ENCODE data around the gene DES.

DNA sequence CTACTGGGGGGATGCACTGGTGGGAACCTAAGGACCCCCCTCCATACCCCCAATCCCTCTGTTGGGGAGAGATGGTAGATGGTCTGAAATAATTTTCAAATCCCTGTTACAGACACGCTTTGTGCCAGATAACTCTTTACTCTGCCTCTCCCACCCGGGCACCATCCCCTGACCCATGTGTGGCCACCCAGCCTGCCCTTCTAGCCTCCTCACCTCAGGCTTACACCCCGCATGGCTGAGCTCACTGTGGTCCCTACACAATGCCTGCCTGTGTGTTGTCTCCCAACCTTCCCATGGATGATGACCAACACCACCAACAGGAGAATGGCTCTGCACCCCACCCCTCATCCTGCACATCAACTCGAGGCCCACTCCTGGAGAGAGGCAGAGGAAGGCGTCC lies 31.4 kb downstream of the DES start:
- TF ChIP-seq, protein P1, sequence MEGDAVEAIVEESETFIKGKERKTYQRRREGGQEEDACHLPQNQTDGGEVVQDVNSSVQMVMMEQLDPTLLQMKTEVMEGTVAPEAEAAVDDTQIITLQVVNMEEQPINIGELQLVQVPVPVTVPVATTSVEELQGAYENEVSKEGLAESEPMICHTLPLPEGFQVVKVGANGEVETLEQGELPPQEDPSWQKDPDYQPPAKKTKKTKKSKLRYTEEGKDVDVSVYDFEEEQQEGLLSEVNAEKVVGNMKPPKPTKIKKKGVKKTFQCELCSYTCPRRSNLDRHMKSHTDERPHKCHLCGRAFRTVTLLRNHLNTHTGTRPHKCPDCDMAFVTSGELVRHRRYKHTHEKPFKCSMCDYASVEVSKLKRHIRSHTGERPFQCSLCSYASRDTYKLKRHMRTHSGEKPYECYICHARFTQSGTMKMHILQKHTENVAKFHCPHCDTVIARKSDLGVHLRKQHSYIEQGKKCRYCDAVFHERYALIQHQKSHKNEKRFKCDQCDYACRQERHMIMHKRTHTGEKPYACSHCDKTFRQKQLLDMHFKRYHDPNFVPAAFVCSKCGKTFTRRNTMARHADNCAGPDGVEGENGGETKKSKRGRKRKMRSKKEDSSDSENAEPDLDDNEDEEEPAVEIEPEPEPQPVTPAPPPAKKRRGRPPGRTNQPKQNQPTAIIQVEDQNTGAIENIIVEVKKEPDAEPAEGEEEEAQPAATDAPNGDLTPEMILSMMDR (conservative IDR thresholded peaks at IDR 0.05 in 1 of 2, IDR thresholded peaks at IDR 0.05 in 1 of 2; ENCODE audit: extremely low read depth in 1 of 2, insufficient read depth in 1 of 2, low read depth in 1 of 2, low read length in 2 of 2): no peak
- no peak for TF ChIP-seq EZH2 (IDR thresholded peaks at IDR 0.05; ENCODE audit: borderline replicate concordance, low read length)

Measured in mammary epithelial cell (primary cell).